Memory B cell (primary cell): Measurements from ENCODE around the gene TRAK2.
"Not testable (repeated sequence)": the region's sequence is repeated elsewhere in the genome, so short reads cannot be mapped to it uniquely, and the experiment has no call there.

Experiments used
- ATAC-seq: fragments of 150-1000 bp; cut with Tn5 transposase; 2 replicates; pipeline ENCODE4 v1.10.0; 2021; ENCODE audit warnings: low read depth, mild to moderate bottlenecking, moderate library complexity
- DNase-seq, 2 donors: peaks; one replicate each; pipeline ENCODE4 v3.0.0; 2022; ENCODE audit warnings: low spot score in 2 of 2
- H3K27ac Mint-ChIP-seq: one replicate; pipeline ENCODE4 v1.8.0; 2022; ENCODE audit warnings: mild to moderate bottlenecking, moderate library complexity, mixed read lengths
- H3K27me3 Mint-ChIP-seq: one replicate; pipeline ENCODE4 v1.8.0; 2022; ENCODE audit warnings: mixed read lengths
- H3K36me3 Mint-ChIP-seq: one replicate; pipeline ENCODE4 v1.8.0; 2022; ENCODE audit warnings: mild to moderate bottlenecking, mixed read lengths
- H3K4me1 Mint-ChIP-seq: one replicate; pipeline ENCODE4 v1.8.0; 2022; ENCODE audit warnings: mixed read lengths
- H3K4me3 Mint-ChIP-seq: one replicate; pipeline ENCODE4 v1.8.0; 2022; ENCODE audit warnings: mild to moderate bottlenecking, moderate library complexity, mixed read lengths
- H3K9me3 Mint-ChIP-seq: one replicate; pipeline ENCODE4 v1.8.0; 2022; ENCODE audit warnings: mixed read lengths

TRAK2 gene

GRCh38 chr2:201436141-201436540 is 15.1 kb downstream of the TRAK2 start:
- H3K9me3 Mint-ChIP-seq = no peaks in the 10 kb centered on the region
- no peaks in the 10 kb centered on the region for H3K27me3 Mint-ChIP-seq
- H3K4me1 Mint-ChIP-seq = peaks cover 12% of the 10 kb centered on the region
- H3K36me3 Mint-ChIP-seq = peaks cover 7% of the 10 kb centered on the region
- H3K27ac Mint-ChIP-seq = peak overlapping the region; percentile 63
- H3K4me3 Mint-ChIP-seq = no peak overlapping the region
- DNase-seq (no peak), ATAC-seq (no peak)

- Mint-ChIP-seq H3K9me3 (peaks cover 1% of the 10 kb centered on the region), H3K27ac (no peak overlapping the region), H3K36me3 (peaks cover 12% of the 10 kb centered on the region), H3K4me3 (no peak overlapping the region), H3K4me1 (peaks cover 6% of the 10 kb centered on the region), H3K27me3 (no peaks in the 10 kb centered on the region)
- DNase-seq = no peak
- ATAC-seq = no peak
These were observed 17.8 kb downstream of the TRAK2 start for GRCh38 chr2:201433394-201433995.

GRCh38 chr2:201432621-201433393 is 18.5 kb downstream of the TRAK2 start:
- ATAC-seq = no peak
- Mint-ChIP-seq H3K9me3 (peaks cover 1% of the 10 kb centered on the region), H3K27ac (no peak overlapping the region), H3K4me1 (peaks cover 5% of the 10 kb centered on the region), H3K27me3 (no peaks in the 10 kb centered on the region), H3K4me3 (no peak overlapping the region), H3K36me3 (peaks cover 9% of the 10 kb centered on the region)
- no peak for DNase-seq

GRCh38 chr2:201432038-201432620 is 19.1 kb downstream of the TRAK2 start:
- no peak for ATAC-seq
- DNase-seq = no peak
- H3K4me3 Mint-ChIP-seq = no peak overlapping the region
- peaks cover 2% of the 10 kb centered on the region for H3K4me1 Mint-ChIP-seq
- H3K9me3 Mint-ChIP-seq = peaks cover 1% of the 10 kb centered on the region
- H3K36me3 Mint-ChIP-seq = peaks cover 9% of the 10 kb centered on the region
- H3K27ac Mint-ChIP-seq = no peak overlapping the region
- no peaks in the 10 kb centered on the region for H3K27me3 Mint-ChIP-seq

GRCh38 chr2:201430839-201431238 is 20.4 kb downstream of the TRAK2 start:
- DNase-seq = no peak
- Mint-ChIP-seq H3K27me3 (no peaks in the 10 kb centered on the region), H3K4me1 (peaks cover 2% of the 10 kb centered on the region), H3K36me3 (peaks cover 9% of the 10 kb centered on the region), H3K27ac (no peak overlapping the region), H3K4me3 (no peak overlapping the region), H3K9me3 (peaks cover 1% of the 10 kb centered on the region)
- ATAC-seq = no peak

- H3K36me3 Mint-ChIP-seq, DNase-seq, H3K9me3 Mint-ChIP-seq, H3K4me1 Mint-ChIP-seq, ATAC-seq, H3K27me3 Mint-ChIP-seq, H3K27ac Mint-ChIP-seq, H3K4me3 Mint-ChIP-seq: not testable (repeated sequence)
These were observed 20.9 kb downstream of the TRAK2 start for GRCh38 chr2:201430322-201430721.

GRCh38 chr2:201429835-201430234 is 21.4 kb downstream of the TRAK2 start:
- not testable (repeated sequence) for H3K4me1 Mint-ChIP-seq

GRCh38 chr2:201428366-201428765 is 22.9 kb downstream of the TRAK2 start:
- not testable (repeated sequence) for H3K4me1 Mint-ChIP-seq, H3K36me3 Mint-ChIP-seq, H3K4me3 Mint-ChIP-seq, DNase-seq, H3K27me3 Mint-ChIP-seq, H3K27ac Mint-ChIP-seq, H3K9me3 Mint-ChIP-seq, ATAC-seq

More at GRCh38 chr2:201429835-201430234, 21.4 kb downstream of the TRAK2 start:
- not testable (repeated sequence) for H3K27ac Mint-ChIP-seq, ATAC-seq, H3K4me3 Mint-ChIP-seq, DNase-seq, H3K36me3 Mint-ChIP-seq, H3K27me3 Mint-ChIP-seq, H3K9me3 Mint-ChIP-seq

GRCh38 chr2:201425952-201426351 is 25.3 kb downstream of the TRAK2 start:
- peaks cover 6% of the 10 kb centered on the region for H3K36me3 Mint-ChIP-seq
- peaks cover 8% of the 10 kb centered on the region for H3K4me1 Mint-ChIP-seq
- peaks cover 1% of the 10 kb centered on the region for H3K9me3 Mint-ChIP-seq
- no peak for DNase-seq
- no peak overlapping the region for H3K4me3 Mint-ChIP-seq
- no peak overlapping the region for H3K27ac Mint-ChIP-seq
- no peak for ATAC-seq
- H3K27me3 Mint-ChIP-seq = no peaks in the 10 kb centered on the region

GRCh38 chr2:201420442-201421113 is 30.7 kb downstream of the TRAK2 start:
- ATAC-seq (peak; percentile 31), DNase-seq (no peak)
- H3K9me3 Mint-ChIP-seq = no peaks in the 10 kb centered on the region
- H3K4me3 Mint-ChIP-seq = no peak overlapping the region
- H3K4me1 Mint-ChIP-seq = peaks cover 20% of the 10 kb centered on the region
- peaks cover 2% of the 10 kb centered on the region for H3K36me3 Mint-ChIP-seq
- no peaks in the 10 kb centered on the region for H3K27me3 Mint-ChIP-seq
- peak overlapping the region; percentile 86 for H3K27ac Mint-ChIP-seq

- H3K4me1 Mint-ChIP-seq = peaks cover 20% of the 10 kb centered on the region
These were observed 31.3 kb downstream of the TRAK2 start for GRCh38 chr2:201419986-201420385.

GRCh38 chr2:201419057-201419635 is 32.1 kb downstream of the TRAK2 start:
- Mint-ChIP-seq H3K9me3 (no peaks in the 10 kb centered on the region), H3K27me3 (no peaks in the 10 kb centered on the region), H3K36me3 (peaks cover 2% of the 10 kb centered on the region), H3K4me3 (no peak overlapping the region), H3K27ac (peak overlapping the region; percentile 86), H3K4me1 (peaks cover 20% of the 10 kb centered on the region)
- ATAC-seq = no peak
- no peak for DNase-seq

More at GRCh38 chr2:201419986-201420385, 31.3 kb downstream of the TRAK2 start:
- H3K4me3 Mint-ChIP-seq = no peak overlapping the region
- no peaks in the 10 kb centered on the region for H3K27me3 Mint-ChIP-seq
- H3K9me3 Mint-ChIP-seq = no peaks in the 10 kb centered on the region
- peak overlapping the region; percentile 86 for H3K27ac Mint-ChIP-seq
- ATAC-seq = no peak
- H3K36me3 Mint-ChIP-seq = peaks cover 2% of the 10 kb centered on the region
- no peak for DNase-seq

GRCh38 chr2:201415149-201415548 is 36.1 kb downstream of the TRAK2 start:
- ATAC-seq (no peak), DNase-seq (no peak)
- no peaks in the 10 kb centered on the region for H3K9me3 Mint-ChIP-seq
- H3K4me3 Mint-ChIP-seq = no peak overlapping the region
- H3K27ac Mint-ChIP-seq = no peak overlapping the region
- H3K36me3 Mint-ChIP-seq = peaks cover 11% of the 10 kb centered on the region
- peaks cover 9% of the 10 kb centered on the region for H3K4me1 Mint-ChIP-seq
- no peaks in the 10 kb centered on the region for H3K27me3 Mint-ChIP-seq
